Right atrium auricular region (tissue), 2 donors: Measurements from ENCODE around the gene MLN. TPM values are rescaled to one million over a fixed set of nuclear protein-coding genes. Genes with fewer than 3 reads are reported as not detected.

ENCODE experiments used
- DNase-seq: peaks from one replicate; pipeline ENCODE4 v3.0.0-alpha.2; 2019; ENCODE audit warnings: low spot score
- H3K27ac ChIP-seq, 2 donors: fragments of 200-600 bp; sonication (generic); 1 replicate in 1 of 2; 2 replicates in 1 of 2; pipeline ENCODE4 v1.5.1; 2016 to 2019
- H3K27me3 ChIP-seq, 2 donors: fragments of 200-600 bp; sonication (generic); one replicate each; pipeline versions ENCODE4 v1.5.1 to v1.6.0; 2017 to 2019
- H3K36me3 ChIP-seq: fragments of 200-600 bp; sonication (generic); one replicate; pipeline ENCODE4 v1.5.1; 2016
- H3K4me1 ChIP-seq, 2 donors: fragments of 200-600 bp; sonication (generic); one replicate each; pipeline versions ENCODE4 v1.5.1 to v1.6.0; 2017 to 2019
- H3K4me3 ChIP-seq, 2 donors: fragments of 200-600 bp; sonication (generic); 1 replicate in 1 of 2; 2 replicates in 1 of 2; pipeline ENCODE4 v1.5.1; 2017 to 2019; ENCODE audit warnings: mild to moderate bottlenecking in 1 of 2, moderate library complexity in 1 of 2
- H3K9me3 ChIP-seq, 2 donors: fragments of 200-600 bp; sonication (generic); one replicate each; pipeline ENCODE4 v1.5.1; 2019
- CTCF ChIP-seq, 2 donors: fragments of 200-600 bp; sonication (generic); IDR thresholded peaks; one replicate each; pipeline ENCODE4 v1.5.1; 2019; ENCODE audit warnings: antibody characterized with exemption in 2 of 2
- total RNA-seq, 2 donors: library from RNA; depleted of rRNA; stranded (reverse); fragments of >200 nt; gene quantifications; one replicate each; pipeline ENCODE4 v1.1.0, GENCODE V29; 2016

MLN gene
- total RNA-seq, 2 donors from 2014 or later, result not detected

- TF ChIP-seq CTCF (IDR thresholded peaks at IDR 0.05), result no peak
- Histone ChIP-seq H3K27me3 (no peaks in the 10 kb centered on the region), H3K4me1 (no peaks in the 10 kb centered on the region), H3K36me3 (no peaks in the 10 kb centered on the region), H3K9me3 (no peaks in the 10 kb centered on the region), H3K27ac (no peak overlapping the region), H3K4me3 (no peak overlapping the region)
- no peak for DNase-seq
These were observed 4.9 kb upstream of the MLN start for GRCh38 chr6:33808641-33809180.

GRCh38 chr6:33807606-33808005 is 3.8 kb upstream of the MLN start:
- TF ChIP-seq CTCF (IDR thresholded peaks at IDR 0.05), result no peak
- DNase-seq, result no peak
- Histone ChIP-seq H3K4me1 (no peaks in the 10 kb centered on the region), H3K4me3 (no peak overlapping the region), H3K9me3 (no peaks in the 10 kb centered on the region), H3K36me3 (no peaks in the 10 kb centered on the region), H3K27me3 (no peaks in the 10 kb centered on the region), H3K27ac (no peak overlapping the region)

- H3K4me1 ChIP-seq, result no peaks in the 10 kb centered on the region
- no peaks in the 10 kb centered on the region for H3K27me3 ChIP-seq
- H3K36me3 ChIP-seq, result no peaks in the 10 kb centered on the region
- no peak overlapping the region for H3K4me3 ChIP-seq
- no peak for TF ChIP-seq CTCF (IDR thresholded peaks at IDR 0.05)
- no peak overlapping the region for H3K27ac ChIP-seq
- H3K9me3 ChIP-seq, result no peaks in the 10 kb centered on the region
- no peak for DNase-seq
These were observed 3.0 kb upstream of the MLN start for GRCh38 chr6:33806841-33807240.

- DNase-seq, result no peak
- Histone ChIP-seq H3K4me3 (no peak overlapping the region), H3K36me3 (no peaks in the 10 kb centered on the region), H3K4me1 (no peaks in the 10 kb centered on the region), H3K9me3 (no peaks in the 10 kb centered on the region), H3K27ac (no peak overlapping the region), H3K27me3 (no peaks in the 10 kb centered on the region)
- TF ChIP-seq CTCF (IDR thresholded peaks at IDR 0.05), result no peak
These were observed 1.4 kb downstream of the MLN start for GRCh38 chr6:33802186-33802958.

- Histone ChIP-seq H3K27me3 (no peaks in the 10 kb centered on the region), H3K27ac (no peak overlapping the region), H3K9me3 (no peaks in the 10 kb centered on the region), H3K4me3 (no peak overlapping the region), H3K36me3 (no peaks in the 10 kb centered on the region), H3K4me1 (no peaks in the 10 kb centered on the region)
- no peak for TF ChIP-seq CTCF (IDR thresholded peaks at IDR 0.05)
- DNase-seq, result no peak
These were observed 2.2 kb downstream of the MLN start for GRCh38 chr6:33801611-33802010.
